Eye (tissue), 1 donor: Measurements from ENCODE around the gene RFXAP.

Experiments used
- DNase-seq: peaks from one replicate; pipeline ENCODE4 v3.0.0-alpha.2; 2015

The RFXAP gene

DNA sequence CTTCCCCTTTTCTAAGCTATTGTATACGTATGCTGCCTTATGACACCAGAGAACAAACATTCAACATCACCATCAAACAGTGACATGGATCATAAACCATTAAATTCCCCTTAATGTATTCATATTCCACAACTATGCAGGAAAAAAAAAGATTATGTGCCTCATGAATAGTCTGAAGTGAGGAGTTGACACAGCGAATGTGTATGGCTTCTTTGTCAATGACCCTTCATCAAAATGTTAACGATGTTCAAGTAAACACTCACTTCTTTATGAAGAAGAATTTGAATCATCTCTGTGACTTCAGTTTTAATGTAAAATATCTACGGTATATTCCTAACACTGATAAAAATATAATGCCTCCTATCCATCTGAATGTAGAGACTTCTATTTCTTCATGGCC lies 56.4 kb downstream of the RFXAP start:
- DNase-seq = no peak

DNA sequence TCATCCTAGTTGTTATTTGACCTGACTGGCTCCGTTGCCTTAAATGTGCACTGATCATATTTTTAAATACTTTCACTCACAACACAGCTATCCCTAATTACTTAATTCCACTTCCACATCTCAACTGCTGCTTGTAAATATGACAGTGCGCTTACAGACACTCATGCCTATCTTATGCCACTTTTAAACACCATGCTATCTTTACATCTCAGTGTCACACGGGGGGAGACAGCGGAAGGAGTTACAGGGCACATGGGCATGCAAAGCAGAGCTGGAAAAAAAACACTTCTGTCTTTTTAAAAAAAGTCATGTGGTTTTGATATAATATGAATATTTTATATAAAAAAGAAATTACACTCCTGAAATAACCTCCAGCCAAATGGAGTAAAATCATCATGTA lies 56.9 kb downstream of the RFXAP start:
- DNase-seq = no peak
